H1 (cell line): ENCODE results near the gene THRB. TPM values are rescaled to one million over a fixed set of nuclear protein-coding genes. Genes with fewer than 3 reads are reported as not detected.
A peak's percentile ranks its signal among the peaks of the same experiment; 100 is the strongest.

ENCODE experiments used
- E2F6 ChIP-seq: IDR thresholded peaks from 2 replicates; pipeline ENCODE4 v1.6.1; 2012; ENCODE audit warnings: inconsistent platforms
- MAFK ChIP-seq: IDR thresholded peaks from 2 replicates; pipeline ENCODE4 v1.6.1; 2012; ENCODE audit warnings: low read depth, mild to moderate bottlenecking, improper control_type of control experiment, low read length
- polyA plus RNA-seq, 7 experiments: library from polyadenylated mRNA; depleted of rRNA in 3 of 7; stranded (reverse) in 5 of 7; unstranded in 2 of 7; fragments of >200 nt in 5 of 7; fragments of 200-250 nt in 2 of 7; gene quantifications; 1 replicate in 5 of 7; 2 replicates in 1 of 7; 4 replicates in 1 of 7; pipeline versions ENCODE4 v1.2.1 to v1.2.3, GENCODE V29; 2011 to 2013; ENCODE audit warnings: missing spikeins in 2 of 7, mixed read lengths in 2 of 7
- total RNA-seq: library from RNA; stranded (reverse); fragmentation: NEBNext Ultra II Directional; extraction: Animal tissue kit (Norgen Biotek cat#: 25700); gene quantifications from 2 replicates; pipeline ENCODE4 v1.2.1, GENCODE V29; 2021

THRB gene
- total and polyA plus RNA-seq, 2 of the 8 experiments (the other 6 are each of a cell fraction or from before 2014, with no cell fraction given): 0.98 to 3.9 TPM

GRCh38 chr3:24498391-24498790 is 3.7 kb upstream of the THRB start (continued):
- TF ChIP-seq MAFK: no peak
- peak; percentile 72; the same call in 1 of the 2 replicates for TF ChIP-seq E2F6
